ENCODE measurements around the gene AFAP1L2. TPM values are rescaled to one million over a fixed set of nuclear protein-coding genes. Genes with fewer than 3 reads are reported as not detected.

Gene AFAP1L2
- total and polyA plus RNA-seq, 4 experiments from 2014 or later: 0.50 to 4.3 (median 2.3) TPM

GRCh38 chr10:114252092-114252491, 152.2 kb downstream of the AFAP1L2 start:
- Mint-ChIP-seq H3K36me3 (no peaks in the 10 kb centered on the region), H3K9me3 (no peaks in the 10 kb centered on the region)
- H3K9me3 ChIP-seq (ENCODE audit: control insufficient read depth in 1 of 2, low read length in 2 of 2): no peaks in the 10 kb centered on the region

GRCh38 chr10:114250716-114251115, 153.6 kb downstream of the AFAP1L2 start:
- Mint-ChIP-seq H3K4me3 (no peak overlapping the region), H3K36me3 (no peaks in the 10 kb centered on the region), H3K9me3 (no peaks in the 10 kb centered on the region), H3K4me1 (peaks cover 0 to 5% (median 0%) of the 10 kb centered on the region in 4 donors), H3K27ac (no peak overlapping the region), H3K27me3 (peaks cover 3 to 7% of the 10 kb centered on the region in 2 donors)
- no peaks in the 10 kb centered on the region for H3K4me1 ChIP-seq (ENCODE audit: insufficient read depth, low read length)
- ChIA-PET POLR2A (ENCODE audit: partially characterized antibody) (no interaction called here), CTCF (ENCODE audit: partially characterized antibody) (no interaction called here)
- intact Hi-C loops (cut with micrococcal nuclease): no loop called here
- no peaks in the 10 kb centered on the region for H3K9me3 ChIP-seq (ENCODE audit: control insufficient read depth in 1 of 2, low read length in 2 of 2)
- no peak for DNase-seq
- no peak overlapping the region for H3K4me3 ChIP-seq (ENCODE audit: low read length in 2 of 2)
- H3K27ac ChIP-seq (ENCODE audit: low read depth, low read length): no peak overlapping the region
- H3K27me3 ChIP-seq (ENCODE audit: insufficient read depth, low read length): no peaks in the 10 kb centered on the region
- H3K36me3 ChIP-seq (ENCODE audit: insufficient read depth, low read length): no peaks in the 10 kb centered on the region

More at GRCh38 chr10:114252092-114252491, 152.2 kb downstream of the AFAP1L2 start:
- H3K27ac ChIP-seq (ENCODE audit: low read depth, low read length): no peak overlapping the region
- H3K4me1 ChIP-seq (ENCODE audit: insufficient read depth, low read length): no peaks in the 10 kb centered on the region
- no peak overlapping the region for H3K4me3 ChIP-seq (ENCODE audit: low read length in 2 of 2)
- H3K27me3 ChIP-seq (ENCODE audit: insufficient read depth, low read length): no peaks in the 10 kb centered on the region
- CTCF ChIA-PET (ENCODE audit: partially characterized antibody): no interaction called here
- no peaks in the 10 kb centered on the region for H3K36me3 ChIP-seq (ENCODE audit: insufficient read depth, low read length)
- intact Hi-C loops (cut with micrococcal nuclease): no loop called here
- no peak for DNase-seq
- H3K27ac Mint-ChIP-seq: no peak overlapping the region
- POLR2A ChIA-PET (ENCODE audit: partially characterized antibody): no interaction called here
- no peak overlapping the region for H3K4me3 Mint-ChIP-seq
- H3K4me1 Mint-ChIP-seq: peaks cover 0 to 2% (median under 1%) of the 10 kb centered on the region in 4 donors
- peaks cover 1 to 7% of the 10 kb centered on the region in 2 donors for H3K27me3 Mint-ChIP-seq

- H3K9me3 Mint-ChIP-seq: no peaks in the 10 kb centered on the region
- CTCF ChIA-PET (ENCODE audit: partially characterized antibody): no interaction called here
- Histone ChIP-seq H3K27ac (ENCODE audit: low read depth, low read length) (no peak overlapping the region), H3K27me3 (ENCODE audit: insufficient read depth, low read length) (no peaks in the 10 kb centered on the region), H3K4me1 (ENCODE audit: insufficient read depth, low read length) (no peaks in the 10 kb centered on the region), H3K4me3 (ENCODE audit: low read length in 2 of 2) (no peak overlapping the region), H3K36me3 (ENCODE audit: insufficient read depth, low read length) (no peaks in the 10 kb centered on the region), H3K9me3 (ENCODE audit: control insufficient read depth in 1 of 2, low read length in 2 of 2) (no peaks in the 10 kb centered on the region)
- no peak for DNase-seq
- peaks cover 6 to 7% of the 10 kb centered on the region in 2 donors for H3K27me3 Mint-ChIP-seq
- H3K4me1 Mint-ChIP-seq: peaks cover 0 to 5% (median 0%) of the 10 kb centered on the region in 4 donors
- POLR2A ChIA-PET (ENCODE audit: partially characterized antibody): no interaction called here
- intact Hi-C loops (cut with micrococcal nuclease): no loop called here
- no peaks in the 10 kb centered on the region for H3K36me3 Mint-ChIP-seq
- H3K27ac Mint-ChIP-seq: no peak overlapping the region
- H3K4me3 Mint-ChIP-seq: no peak overlapping the region
Observed at GRCh38 chr10:114250236-114250635, 154.1 kb downstream of the AFAP1L2 start.

GRCh38 chr10:114246679-114247305, 157.5 kb downstream of the AFAP1L2 start:
- intact Hi-C loops (cut with micrococcal nuclease): no loop called here
- H3K9me3 ChIP-seq (ENCODE audit: control insufficient read depth in 1 of 2, low read length in 2 of 2): no peaks in the 10 kb centered on the region
- H3K36me3 Mint-ChIP-seq: no peaks in the 10 kb centered on the region
- H3K4me3 Mint-ChIP-seq: peak overlapping the region in 2 of 8 donors; percentile 26 to 44
- H3K27me3 ChIP-seq (ENCODE audit: insufficient read depth, low read length): no peaks in the 10 kb centered on the region
- no peaks in the 10 kb centered on the region for H3K36me3 ChIP-seq (ENCODE audit: insufficient read depth, low read length)
- H3K27ac Mint-ChIP-seq: no peak overlapping the region
- CTCF ChIA-PET (ENCODE audit: partially characterized antibody): interaction anchor here (0.6 to 0.7 kb wide), 2 partner anchors 11 to 186 kb away, joined by 3 read pairs; no protein-coding TSS in a partner anchor
- DNase-seq: no peak
- peaks cover 22% of the 10 kb centered on the region in 2 donors for H3K27me3 Mint-ChIP-seq
- no peak overlapping the region for H3K4me3 ChIP-seq (ENCODE audit: low read length in 2 of 2)
- POLR2A ChIA-PET (ENCODE audit: partially characterized antibody): no interaction called here
- H3K9me3 Mint-ChIP-seq: no peaks in the 10 kb centered on the region
- peaks cover 0 to 3% (median 0%) of the 10 kb centered on the region in 4 donors for H3K4me1 Mint-ChIP-seq
- no peaks in the 10 kb centered on the region for H3K4me1 ChIP-seq (ENCODE audit: insufficient read depth, low read length)
- H3K27ac ChIP-seq (ENCODE audit: low read depth, low read length): no peak overlapping the region

GRCh38 chr10:114245121-114245791, 159.0 kb downstream of the AFAP1L2 start:
- ChIA-PET POLR2A (ENCODE audit: partially characterized antibody) (no interaction called here), CTCF (ENCODE audit: partially characterized antibody) (interaction anchor here (0.6 to 1.3 kb wide), 2 partner anchors 9 to 10 kb away, joined by 4 to 6 read pairs; no protein-coding TSS in a partner anchor)
- H3K4me1 ChIP-seq (ENCODE audit: insufficient read depth, low read length): no peaks in the 10 kb centered on the region
- peaks cover 30 to 35% of the 10 kb centered on the region in 2 donors for H3K27me3 Mint-ChIP-seq
- no peak for DNase-seq
- H3K4me1 Mint-ChIP-seq: peaks cover 0 to 5% (median 4%) of the 10 kb centered on the region in 4 donors
- no peak overlapping the region for H3K4me3 ChIP-seq (ENCODE audit: low read length in 2 of 2)
- no peaks in the 10 kb centered on the region for H3K9me3 ChIP-seq (ENCODE audit: control insufficient read depth in 1 of 2, low read length in 2 of 2)
- intact Hi-C loops (cut with micrococcal nuclease): no loop called here
- no peaks in the 10 kb centered on the region for H3K36me3 Mint-ChIP-seq
- no peak overlapping the region for H3K27ac Mint-ChIP-seq
- H3K4me3 Mint-ChIP-seq: no peak overlapping the region
- H3K27ac ChIP-seq (ENCODE audit: low read depth, low read length): no peak overlapping the region
- H3K9me3 Mint-ChIP-seq: no peaks in the 10 kb centered on the region
- H3K36me3 ChIP-seq (ENCODE audit: insufficient read depth, low read length): no peaks in the 10 kb centered on the region
- H3K27me3 ChIP-seq (ENCODE audit: insufficient read depth, low read length): peaks cover 5% of the 10 kb centered on the region

Other genes with a start within 250 kb of the AFAP1L2 start
- 10 to 100 TPM; 39.1 to 43.3 TPM for gene CCDC186, start 230.3 kb downstream of the AFAP1L2 start, total RNA-seq
- gene CCDC186, start 230.3 kb downstream of the AFAP1L2 start, polyA plus RNA-seq: 10 to 100 TPM; 20.8 to 23.8 TPM
- gene TDRD1, start 225.1 kb downstream of the AFAP1L2 start, total RNA-seq: under 1 TPM; 0.39 to 0.41 TPM
- under 1 TPM in 1 of 2 donors, not detected in 1; 0.05 TPM for gene TDRD1, start 225.1 kb downstream of the AFAP1L2 start, polyA plus RNA-seq
- gene VWA2, start 165.2 kb downstream of the AFAP1L2 start, total RNA-seq: not detected
- gene VWA2, start 165.2 kb downstream of the AFAP1L2 start, polyA plus RNA-seq: not detected